ENCODE measurements around the gene INAVA. TPM values are rescaled to one million over a fixed set of nuclear protein-coding genes. Genes with fewer than 3 reads are reported as not detected.

INAVA gene
- total and polyA plus RNA-seq, 10 of the 15 experiments (the other 5 are each of a cell fraction or from before 2014, with no cell fraction given), result 3.6 to 15.4 (median 9.5) TPM

- TF ChIP-seq, protein P1, sequence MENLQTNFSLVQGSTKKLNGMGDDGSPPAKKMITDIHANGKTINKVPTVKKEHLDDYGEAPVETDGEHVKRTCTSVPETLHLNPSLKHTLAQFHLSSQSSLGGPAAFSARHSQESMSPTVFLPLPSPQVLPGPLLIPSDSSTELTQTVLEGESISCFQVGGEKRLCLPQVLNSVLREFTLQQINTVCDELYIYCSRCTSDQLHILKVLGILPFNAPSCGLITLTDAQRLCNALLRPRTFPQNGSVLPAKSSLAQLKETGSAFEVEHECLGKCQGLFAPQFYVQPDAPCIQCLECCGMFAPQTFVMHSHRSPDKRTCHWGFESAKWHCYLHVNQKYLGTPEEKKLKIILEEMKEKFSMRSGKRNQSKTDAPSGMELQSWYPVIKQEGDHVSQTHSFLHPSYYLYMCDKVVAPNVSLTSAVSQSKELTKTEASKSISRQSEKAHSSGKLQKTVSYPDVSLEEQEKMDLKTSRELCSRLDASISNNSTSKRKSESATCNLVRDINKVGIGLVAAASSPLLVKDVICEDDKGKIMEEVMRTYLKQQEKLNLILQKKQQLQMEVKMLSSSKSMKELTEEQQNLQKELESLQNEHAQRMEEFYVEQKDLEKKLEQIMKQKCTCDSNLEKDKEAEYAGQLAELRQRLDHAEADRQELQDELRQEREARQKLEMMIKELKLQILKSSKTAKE (IDR thresholded peaks at IDR 0.05; ENCODE audit: low read depth, poor library complexity, severe bottlenecking), result peak; percentile 31
- TF ChIP-seq PKNOX1 (IDR thresholded peaks at IDR 0.05) (no peak), SIN3A (IDR thresholded peaks at IDR 0.05; ENCODE audit: low read depth, low read length) (no peak), NFXL1 (IDR thresholded peaks at IDR 0.05; ENCODE audit: borderline replicate concordance) (no peak), NR2C2 (IDR thresholded peaks at IDR 0.05; ENCODE audit: borderline replicate concordance, control insufficient read depth, insufficient read length, low read depth) (no peak), EP300 (IDR thresholded peaks at IDR 0.05; ENCODE audit: borderline replicate concordance in 1 of 2, control insufficient read depth in 1 of 2, low read depth in 2 of 2, low read length in 2 of 2) (peak; percentile 30 to 33; a peak in 2 of 4 replicates), SMAD5 (IDR thresholded peaks at IDR 0.05; ENCODE audit: low read depth) (no peak)
- TF ChIP-seq, protein P2, sequence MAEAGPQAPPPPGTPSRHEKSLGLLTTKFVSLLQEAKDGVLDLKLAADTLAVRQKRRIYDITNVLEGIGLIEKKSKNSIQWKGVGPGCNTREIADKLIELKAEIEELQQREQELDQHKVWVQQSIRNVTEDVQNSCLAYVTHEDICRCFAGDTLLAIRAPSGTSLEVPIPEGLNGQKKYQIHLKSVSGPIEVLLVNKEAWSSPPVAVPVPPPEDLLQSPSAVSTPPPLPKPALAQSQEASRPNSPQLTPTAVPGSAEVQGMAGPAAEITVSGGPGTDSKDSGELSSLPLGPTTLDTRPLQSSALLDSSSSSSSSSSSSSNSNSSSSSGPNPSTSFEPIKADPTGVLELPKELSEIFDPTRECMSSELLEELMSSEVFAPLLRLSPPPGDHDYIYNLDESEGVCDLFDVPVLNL (IDR thresholded peaks at IDR 0.05; ENCODE audit: low read depth, low read length), result no peak
These were observed 8.9 kb upstream of the INAVA start (continued) for GRCh38 chr1:200885623-200886402.

All from GM12878 (cell line).